Thyroid gland (tissue), 4 donors: Measurements from ENCODE around the gene WNT4.

ENCODE experiments used
- POLR2A ChIP-seq, 2 donors: fragments of 450-650 bp; IDR thresholded peaks; one replicate each; pipeline ENCODE4 v1.6.1; 2017; ENCODE audit warnings: antibody characterized with exemption in 2 of 2, mild to moderate bottlenecking in 2 of 2, moderate library complexity in 1 of 2
- TF ChIP-seq, protein P1 (sequence below), 6 experiments: fragments of 200-600 bp in 3 of 6; fragments of 450-650 bp in 3 of 6; sonication (generic) in 3 of 6; IDR thresholded peaks; one replicate each; pipeline ENCODE4 v1.5.1; 2016 to 2019; ENCODE audit warnings: antibody characterized with exemption in 6 of 6, mild to moderate bottlenecking in 2 of 6, inconsistent platforms in 1 of 6, moderate library complexity in 1 of 6

DNA sequence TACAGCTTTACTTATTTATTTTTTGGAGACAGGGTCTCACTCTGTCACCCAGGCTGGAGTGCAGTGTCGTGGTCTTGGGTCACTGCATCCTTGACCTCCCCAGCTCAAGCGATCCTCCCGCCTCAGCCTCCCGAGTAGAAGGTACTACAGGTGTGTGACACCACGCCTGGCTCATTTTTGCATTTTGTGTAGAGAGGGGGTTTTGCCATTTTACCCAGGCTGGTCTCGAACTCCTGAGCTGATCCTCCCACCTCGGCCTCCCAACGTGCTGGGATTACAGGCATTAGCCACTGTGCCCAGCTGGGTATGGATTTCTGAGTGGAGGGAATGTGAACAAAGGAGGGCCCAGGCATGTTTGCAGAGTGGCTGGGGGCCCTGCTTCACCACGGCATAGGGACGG lies 44.1 kb downstream of the WNT4 start:
- TF ChIP-seq, protein P1, sequence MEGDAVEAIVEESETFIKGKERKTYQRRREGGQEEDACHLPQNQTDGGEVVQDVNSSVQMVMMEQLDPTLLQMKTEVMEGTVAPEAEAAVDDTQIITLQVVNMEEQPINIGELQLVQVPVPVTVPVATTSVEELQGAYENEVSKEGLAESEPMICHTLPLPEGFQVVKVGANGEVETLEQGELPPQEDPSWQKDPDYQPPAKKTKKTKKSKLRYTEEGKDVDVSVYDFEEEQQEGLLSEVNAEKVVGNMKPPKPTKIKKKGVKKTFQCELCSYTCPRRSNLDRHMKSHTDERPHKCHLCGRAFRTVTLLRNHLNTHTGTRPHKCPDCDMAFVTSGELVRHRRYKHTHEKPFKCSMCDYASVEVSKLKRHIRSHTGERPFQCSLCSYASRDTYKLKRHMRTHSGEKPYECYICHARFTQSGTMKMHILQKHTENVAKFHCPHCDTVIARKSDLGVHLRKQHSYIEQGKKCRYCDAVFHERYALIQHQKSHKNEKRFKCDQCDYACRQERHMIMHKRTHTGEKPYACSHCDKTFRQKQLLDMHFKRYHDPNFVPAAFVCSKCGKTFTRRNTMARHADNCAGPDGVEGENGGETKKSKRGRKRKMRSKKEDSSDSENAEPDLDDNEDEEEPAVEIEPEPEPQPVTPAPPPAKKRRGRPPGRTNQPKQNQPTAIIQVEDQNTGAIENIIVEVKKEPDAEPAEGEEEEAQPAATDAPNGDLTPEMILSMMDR (IDR thresholded peaks at IDR 0.05): no peak
- no peak for TF ChIP-seq POLR2A (IDR thresholded peaks at IDR 0.05)
